Muscle of leg (tissue), 11 donors: ENCODE measurements around the gene MON2. TPM values are rescaled to one million over a fixed set of nuclear protein-coding genes. Genes with fewer than 3 reads are reported as not detected.
"Not testable (repeated sequence)": the region's sequence is repeated elsewhere in the genome, so short reads cannot be mapped to it uniquely, and the experiment has no call there.

Source experiments
- DNase-seq: peaks from one replicate; pipeline ENCODE4 v3.0.0; 2013
- H3K27ac ChIP-seq: one replicate; pipeline ENCODE4 v1.5.1; 2013; ENCODE audit warnings: mild to moderate bottlenecking, low read length, control low read depth
- H3K27me3 ChIP-seq: one replicate; pipeline ENCODE4 v1.6.1; 2013; ENCODE audit warnings: low read length; ENCODE audit not compliant: control insufficient read depth, insufficient read depth
- H3K36me3 ChIP-seq: one replicate; pipeline ENCODE4 v1.6.1; 2013; ENCODE audit warnings: low read length; ENCODE audit not compliant: control insufficient read depth, insufficient read depth
- H3K4me1 ChIP-seq: one replicate; pipeline ENCODE4 v1.6.1; 2013; ENCODE audit warnings: low read length; ENCODE audit not compliant: control insufficient read depth, insufficient read depth
- H3K4me3 ChIP-seq: one replicate; pipeline ENCODE4 v1.5.1; 2013; ENCODE audit warnings: low read length, control low read depth
- H3K9me3 ChIP-seq: replicated peaks from 2 replicates; pipeline ENCODE4 v1.6.1; 2013; ENCODE audit warnings: low read depth, low read length; ENCODE audit not compliant: control insufficient read depth
- WGBS: methylation state at CpG from one replicate; pipeline ENCODE4 v1.1.5; 2013; ENCODE audit warnings: missing lambda C conversion rate; ENCODE audit not compliant: insufficient coverage; 5-methylcytosine and 5-hydroxymethylcytosine counted together
- polyA plus RNA-seq, 8 donors: library from polyadenylated mRNA; unstranded; fragments of 120-200 nt; gene quantifications; one replicate each; pipeline versions ENCODE4 v1.2.1 to v1.2.3, GENCODE V29; 2013; ENCODE audit warnings: inconsistent platforms in 1 of 8, low replicate concordance in 1 of 8; ENCODE audit not compliant: insufficient read length in 8 of 8, insufficient read depth in 1 of 8
- total RNA-seq: library from RNA; stranded (reverse); fragments of 120-200 nt; gene quantifications from one replicate; pipeline ENCODE4 v1.2.4, GENCODE V29; 2013

Gene MON2
- total and polyA plus RNA-seq, 9 donors: 30.7 to 43.5 (median 32.6) TPM

DNA sequence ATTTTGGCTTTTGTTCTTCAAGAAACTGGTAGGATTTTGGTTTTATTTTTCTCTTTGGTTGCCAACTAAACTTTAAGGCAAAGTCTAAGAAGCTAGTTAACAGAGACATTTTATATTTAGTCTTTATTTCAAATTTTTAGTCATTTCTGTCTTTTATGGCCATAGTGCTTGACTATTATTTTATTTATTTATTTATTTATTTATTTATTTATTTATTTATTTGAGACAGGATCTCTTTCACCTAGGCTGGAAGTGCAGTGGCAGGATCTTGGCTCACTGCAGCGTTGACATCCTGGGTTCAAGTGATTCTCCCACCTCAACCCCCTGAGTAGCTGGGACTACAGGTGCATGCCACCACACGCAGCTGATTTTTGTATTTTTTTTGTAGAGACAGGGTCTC, 3.1 kb downstream of the MON2 start:
- H3K4me3 ChIP-seq: no peak overlapping the region
- H3K4me1 ChIP-seq: peaks cover 7% of the 10 kb centered on the region

DNA sequence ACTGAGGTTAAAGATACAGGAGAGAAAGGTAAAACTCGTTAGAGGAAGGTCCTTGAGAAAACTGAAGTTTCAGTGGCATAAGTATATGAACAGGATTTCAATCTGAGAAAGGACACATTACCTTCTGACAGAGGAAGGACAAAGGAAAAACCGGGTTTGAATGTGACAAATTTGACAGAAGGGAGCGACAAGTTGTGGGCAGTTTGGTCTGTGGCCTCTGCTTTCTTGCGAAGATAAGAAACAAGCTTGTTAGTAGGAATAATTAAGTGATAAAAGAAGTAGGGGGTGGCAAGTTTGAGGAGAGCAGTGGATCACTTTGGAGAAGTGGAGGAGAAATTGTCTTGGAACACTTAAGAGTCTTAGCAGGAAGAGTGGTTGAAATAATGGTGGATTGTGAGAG, 5.1 kb downstream of the MON2 start:
- no peaks in the 10 kb centered on the region for H3K9me3 ChIP-seq
- H3K27me3 ChIP-seq: no peaks in the 10 kb centered on the region
- H3K4me3 ChIP-seq: no peak overlapping the region
- H3K27ac ChIP-seq: no peak overlapping the region
- 63% methylated on average over 4 of the region's 4 CpGs for WGBS
- H3K36me3 ChIP-seq: no peaks in the 10 kb centered on the region
- H3K4me1 ChIP-seq: peaks cover 7% of the 10 kb centered on the region
- DNase-seq: no peak

More for the DNA sequence above, 3.1 kb downstream of the MON2 start:
- Histone ChIP-seq H3K36me3 (no peaks in the 10 kb centered on the region), H3K9me3 (no peaks in the 10 kb centered on the region), H3K27me3 (no peaks in the 10 kb centered on the region), H3K27ac (no peak overlapping the region)
- WGBS: no CpG with 5 or more reads among the region's 2 CpGs
- no peak for DNase-seq

DNA sequence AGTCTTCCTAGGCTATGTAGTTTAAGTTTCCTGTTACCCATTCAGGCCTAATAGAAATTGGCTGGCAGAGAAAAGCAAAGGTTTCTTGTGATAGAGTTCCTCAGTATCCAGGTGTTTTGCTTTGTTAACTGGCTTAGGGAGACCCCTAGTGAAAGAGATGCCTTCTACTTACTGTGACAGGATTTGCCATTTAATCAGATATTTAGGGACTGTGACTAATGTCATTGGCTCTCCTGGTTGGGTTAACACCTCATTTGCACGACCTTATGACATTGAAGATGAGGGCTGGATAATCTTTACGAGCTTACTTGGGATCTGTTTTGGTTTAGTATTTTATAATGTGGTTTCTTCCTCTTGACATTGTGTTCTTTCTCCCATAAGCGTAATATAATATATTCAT, 5.8 kb downstream of the MON2 start:
- Histone ChIP-seq H3K36me3 (peaks cover under 1% of the 10 kb centered on the region), H3K27ac (no peak overlapping the region), H3K9me3 (no peaks in the 10 kb centered on the region), H3K27me3 (no peaks in the 10 kb centered on the region), H3K4me3 (no peak overlapping the region), H3K4me1 (peaks cover 7% of the 10 kb centered on the region)
- no peak for DNase-seq
- no CpG with 5 or more reads among the region's 3 CpGs for WGBS

DNA sequence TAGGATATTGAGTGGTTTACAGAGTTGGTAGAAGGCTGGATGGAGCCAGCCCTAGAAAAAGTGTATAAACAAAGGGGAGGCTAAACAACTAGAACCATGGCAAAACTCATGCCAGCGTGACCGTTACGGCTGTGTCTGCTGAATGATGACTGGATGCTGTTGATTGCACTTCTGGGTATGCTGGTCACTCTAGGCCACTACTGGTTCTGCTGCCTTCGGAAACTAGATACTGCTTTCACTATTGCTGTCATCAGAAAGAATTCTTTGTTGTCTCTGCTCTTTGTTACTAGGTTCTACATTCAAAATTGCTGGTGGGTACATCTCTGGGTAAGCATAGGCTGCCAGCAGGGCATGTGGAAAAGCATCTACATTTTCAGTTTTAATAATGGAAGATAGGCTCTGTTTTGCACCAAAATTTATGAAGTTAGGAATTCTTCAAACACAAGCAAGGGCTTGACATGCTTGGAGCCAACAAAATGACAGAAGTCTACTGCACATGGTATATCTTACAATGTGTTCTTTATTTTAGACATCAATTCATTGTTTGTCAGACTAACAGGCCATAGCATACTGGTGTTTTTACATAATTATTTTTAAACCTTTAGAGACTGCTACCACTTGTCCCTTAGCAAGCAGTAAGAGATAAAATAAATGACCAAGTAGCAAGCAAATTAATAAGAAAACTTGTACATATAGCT, 15.4 kb downstream of the MON2 start:
- H3K27me3 ChIP-seq: no peaks in the 10 kb centered on the region
- H3K9me3 ChIP-seq: no peaks in the 10 kb centered on the region
- H3K4me1 ChIP-seq: no peaks in the 10 kb centered on the region
- no peak for DNase-seq
- WGBS: 94% methylated on average over 3 of the region's 4 CpGs
- no peak overlapping the region for H3K27ac ChIP-seq
- H3K36me3 ChIP-seq: peaks cover 7% of the 10 kb centered on the region
- H3K4me3 ChIP-seq: no peak overlapping the region

DNA sequence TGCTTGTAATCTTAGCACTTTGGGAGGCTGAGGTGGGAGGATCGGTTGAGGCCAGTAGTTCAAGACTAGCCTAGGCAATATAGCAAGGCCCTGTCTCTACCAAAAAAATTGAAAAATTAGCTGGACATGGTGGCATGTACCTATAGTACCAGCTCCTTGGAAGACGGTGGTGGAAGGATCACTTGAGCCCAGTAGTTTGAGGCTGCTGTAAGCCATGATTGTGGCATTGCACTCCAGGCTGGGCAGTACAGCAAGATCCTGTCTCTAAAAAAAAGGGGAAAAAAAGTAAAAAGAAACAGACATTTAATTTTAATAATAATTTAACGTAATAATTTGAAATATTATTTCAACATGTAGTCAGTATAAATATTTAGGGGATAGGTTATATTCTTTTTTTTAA, 16.1 kb downstream of the MON2 start:
- Histone ChIP-seq H3K27me3 (no peaks in the 10 kb centered on the region), H3K27ac (no peak overlapping the region), H3K4me1 (no peaks in the 10 kb centered on the region), H3K9me3 (no peaks in the 10 kb centered on the region), H3K36me3 (peaks cover 4% of the 10 kb centered on the region), H3K4me3 (no peak overlapping the region)
- no peak for DNase-seq
- 83% methylated on average over 1 of the region's 3 CpGs for WGBS

DNA sequence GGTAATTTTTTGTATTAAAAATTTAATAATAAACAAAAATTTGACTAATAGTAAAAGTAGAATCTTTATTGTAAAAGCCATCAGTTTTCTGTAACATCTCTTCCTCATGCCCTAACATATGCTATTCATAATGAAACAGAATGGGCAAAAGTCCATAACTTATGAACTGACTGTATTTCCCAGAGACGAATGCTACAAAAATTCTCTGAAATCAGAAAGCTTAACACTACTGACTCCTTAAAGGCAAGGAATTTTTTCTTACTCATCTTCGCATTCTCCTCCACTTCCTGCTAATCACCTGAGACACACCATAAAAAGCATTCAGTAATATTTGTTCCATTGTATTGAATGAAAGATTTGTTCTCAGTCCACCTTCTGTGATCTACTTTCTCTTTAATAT, 17.6 kb downstream of the MON2 start:
- Histone ChIP-seq H3K27me3 (no peaks in the 10 kb centered on the region), H3K36me3 (peaks cover 4% of the 10 kb centered on the region), H3K4me1 (no peaks in the 10 kb centered on the region), H3K4me3 (no peak overlapping the region), H3K9me3 (no peaks in the 10 kb centered on the region), H3K27ac (no peak overlapping the region)
- 20% methylated on average over 1 of the region's 2 CpGs for WGBS
- peak; percentile 46 for DNase-seq

DNA sequence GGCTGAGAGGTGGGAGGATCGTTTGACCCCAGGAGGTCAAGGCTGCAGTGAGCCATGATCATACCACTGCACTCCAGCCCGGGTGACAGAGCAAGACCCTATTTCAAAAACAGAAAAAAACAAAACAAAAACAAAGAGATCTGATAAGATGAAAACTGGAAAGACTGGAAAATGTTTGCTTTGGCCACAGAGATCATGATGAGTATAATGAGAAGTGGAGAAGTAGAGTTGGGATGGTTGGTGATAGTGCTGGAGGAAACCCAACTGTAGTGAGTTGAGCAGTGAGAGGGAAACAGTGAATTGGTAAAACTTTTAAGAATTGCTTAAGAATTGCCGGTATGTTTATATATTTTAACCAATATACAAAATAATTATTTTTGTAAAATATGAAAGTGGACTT, 39.2 kb downstream of the MON2 start:
- H3K4me3 ChIP-seq: no peak overlapping the region
- peaks cover 23% of the 10 kb centered on the region for H3K36me3 ChIP-seq
- no peaks in the 10 kb centered on the region for H3K9me3 ChIP-seq
- H3K27me3 ChIP-seq: no peaks in the 10 kb centered on the region
- no peak for DNase-seq
- WGBS: no CpG with 5 or more reads among the region's 3 CpGs
- H3K27ac ChIP-seq: no peak overlapping the region
- no peaks in the 10 kb centered on the region for H3K4me1 ChIP-seq

DNA sequence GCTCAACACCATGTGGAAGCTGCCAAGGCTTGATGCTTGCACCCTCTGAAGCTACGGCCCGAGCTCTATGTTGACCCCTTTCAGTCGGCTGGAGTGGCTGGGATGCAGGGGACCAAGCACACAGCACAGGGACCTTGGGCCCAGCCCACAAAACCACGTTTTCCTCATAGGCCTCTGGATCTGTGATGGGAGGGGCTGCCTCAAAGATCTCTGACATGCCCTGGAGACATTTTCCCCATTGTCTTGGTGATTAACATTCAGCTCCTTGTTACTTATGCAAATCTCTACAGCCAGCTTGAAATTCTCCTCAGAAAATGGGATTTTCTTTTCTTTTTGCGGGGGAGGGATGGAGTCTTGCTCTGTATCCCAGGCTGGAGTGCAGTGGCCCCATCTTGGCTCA, 46.3 kb downstream of the MON2 start:
- Histone ChIP-seq H3K27me3 (no peaks in the 10 kb centered on the region), H3K4me1 (no peaks in the 10 kb centered on the region), H3K27ac (no peak overlapping the region), H3K9me3 (peaks cover 11% of the 10 kb centered on the region), H3K4me3 (no peak overlapping the region), H3K36me3 (peaks cover 17% of the 10 kb centered on the region)
- DNase-seq: no peak
- WGBS: 98% methylated on average over 4 of the region's 5 CpGs

DNA sequence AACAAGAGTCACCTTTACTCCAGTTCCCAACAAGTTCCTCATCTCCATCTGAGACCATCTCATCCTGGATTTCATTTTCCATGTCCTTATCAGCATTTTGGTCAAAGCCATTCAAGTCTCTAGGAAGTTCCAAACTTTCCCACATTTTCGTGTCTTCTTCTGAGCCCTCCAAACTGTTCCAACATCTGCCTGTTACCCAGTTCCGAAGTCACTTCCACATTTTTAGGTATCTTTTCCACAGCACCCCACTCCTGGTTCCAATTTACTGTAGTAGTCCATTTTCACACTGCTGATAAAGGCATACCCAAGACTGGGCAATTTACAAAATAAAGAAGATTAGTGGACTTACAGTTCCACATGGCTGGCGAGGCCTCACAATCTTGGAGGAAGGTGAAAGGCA, 47.5 kb downstream of the MON2 start:
- H3K9me3 ChIP-seq: peaks cover 11% of the 10 kb centered on the region
- H3K4me1 ChIP-seq, H3K4me3 ChIP-seq, H3K27me3 ChIP-seq, H3K27ac ChIP-seq, DNase-seq: not testable (repeated sequence)
- 94% methylated on average over 3 of the region's 3 CpGs for WGBS
- H3K36me3 ChIP-seq: peaks cover 22% of the 10 kb centered on the region

DNA sequence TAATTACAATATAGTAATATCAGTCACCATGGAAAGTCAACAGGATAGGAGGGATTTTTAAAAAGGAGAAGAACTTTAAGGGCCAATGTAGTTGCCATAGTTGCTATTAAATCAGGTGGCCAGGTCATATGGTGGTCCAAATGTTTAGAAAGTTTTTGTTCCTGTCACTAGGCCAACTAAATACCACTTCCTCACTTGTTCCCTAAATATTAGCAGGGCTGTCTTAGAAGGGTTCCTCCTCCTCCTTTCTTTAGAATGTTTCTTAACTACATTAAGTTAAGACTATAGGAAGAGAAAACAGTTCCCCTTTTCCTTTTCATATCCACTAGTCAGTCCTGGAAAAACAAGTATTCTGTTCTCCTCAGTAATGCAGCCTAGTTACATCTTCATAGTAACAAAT, 50.3 kb downstream of the MON2 start:
- Histone ChIP-seq H3K9me3 (peaks cover 9% of the 10 kb centered on the region), H3K36me3 (peaks cover 20% of the 10 kb centered on the region), H3K4me1 (no peaks in the 10 kb centered on the region), H3K4me3 (no peak overlapping the region), H3K27ac (no peak overlapping the region), H3K27me3 (no peaks in the 10 kb centered on the region)
- peak; percentile 62 for DNase-seq

DNA sequence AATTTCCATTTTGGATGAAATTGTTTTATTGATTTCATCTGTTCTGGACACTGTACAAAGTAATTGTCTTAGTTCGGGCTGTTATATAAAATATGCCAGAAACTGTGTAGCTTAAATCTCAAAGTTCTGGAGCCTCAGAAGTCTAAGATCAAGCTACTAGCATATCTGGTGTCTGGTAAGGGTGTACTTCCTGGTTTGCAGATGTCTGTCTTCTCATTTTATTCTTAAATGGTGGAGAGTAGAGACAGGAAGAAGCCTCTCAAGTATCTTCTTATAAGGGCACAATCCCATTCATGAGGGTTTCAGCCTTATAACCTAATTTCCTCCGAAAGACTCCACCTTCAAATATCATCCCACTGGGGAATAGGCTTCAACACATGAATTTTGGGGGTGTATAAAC, 51.3 kb downstream of the MON2 start:
- WGBS: no CpG with 5 or more reads among the region's 2 CpGs
- Histone ChIP-seq H3K4me1 (no peaks in the 10 kb centered on the region), H3K36me3 (peaks cover 12% of the 10 kb centered on the region), H3K27ac (no peak overlapping the region), H3K4me3 (no peak overlapping the region), H3K9me3 (peaks cover 3% of the 10 kb centered on the region), H3K27me3 (no peaks in the 10 kb centered on the region)
- DNase-seq: no peak
